ENCODE measurements around the gene DRGX.

- TF ChIP-seq ZNF384 (IDR thresholded peaks at IDR 0.05; ENCODE audit: borderline replicate concordance, low read depth, low read length), result no peak
- no peak for TF ChIP-seq CTCF (IDR thresholded peaks at IDR 0.05 in 2 of 3, conservative IDR thresholded peaks at IDR 0.05 in 1 of 3; ENCODE audit: control insufficient read depth in 2 of 3, extremely low read depth in 1 of 3, insufficient read depth in 1 of 3, low read depth in 3 of 3, low read length in 3 of 3)
- no peak for TF ChIP-seq POLR2AphosphoS5 (IDR thresholded peaks at IDR 0.05; ENCODE audit: low read length)
- no peak for TF ChIP-seq KDM1A (IDR thresholded peaks at IDR 0.05; ENCODE audit: borderline replicate concordance)
- TF ChIP-seq SMARCA5 (IDR thresholded peaks at IDR 0.05), result no peak
- TF ChIP-seq FOS (IDR thresholded peaks at IDR 0.05; ENCODE audit: borderline replicate concordance, extremely low read depth, insufficient read length), result no peak
- TF ChIP-seq POLR2A (IDR thresholded peaks at IDR 0.05; ENCODE audit: low read depth, low read length), result no peak
- no peak for TF ChIP-seq JUND (IDR thresholded peaks at IDR 0.05; ENCODE audit: low read depth, low read length)
- TF ChIP-seq JUNB (IDR thresholded peaks at IDR 0.05), result no peak
- no peak for TF ChIP-seq SKIL (IDR thresholded peaks at IDR 0.05; ENCODE audit: low read depth, poor library complexity, severe bottlenecking)
- no peak for TF ChIP-seq USF1 (IDR thresholded peaks at IDR 0.05; ENCODE audit: borderline replicate concordance, extremely low read length, insufficient read depth, low read depth, low read length)
- no peak for TF ChIP-seq MYC (IDR thresholded peaks at IDR 0.05; ENCODE audit: insufficient read depth, insufficient read length, insufficient replicate concordance, low read length, severe bottlenecking)
Measured at GRCh38 chr10:49441488-49442476, 45.9 kb upstream of the DRGX start.

Measured in GM12878 (cell line).